ENCODE results near the gene TTLL11.

DNA sequence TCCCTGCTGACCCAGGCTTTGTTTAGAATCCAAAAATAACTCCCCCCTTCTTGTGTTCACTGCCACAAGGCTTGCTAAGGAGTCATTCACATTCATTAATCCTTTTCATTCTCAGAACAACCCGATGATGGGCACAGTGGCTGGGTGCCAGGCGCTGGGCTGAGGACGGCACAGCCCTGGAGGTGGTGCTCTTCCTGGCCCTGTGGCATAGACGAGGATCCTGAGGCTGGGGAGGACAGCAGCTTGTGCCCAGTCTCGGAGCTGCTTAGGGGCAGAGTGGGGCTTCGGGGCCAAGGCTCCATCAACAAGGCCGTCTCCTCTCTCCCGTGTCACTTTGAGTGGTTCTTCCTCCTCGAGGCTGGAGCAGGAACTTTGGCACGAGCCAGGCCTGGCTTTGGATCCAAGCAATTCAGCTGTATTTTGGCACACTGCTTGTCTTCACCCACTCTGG, 166.7 kb downstream of the TTLL11 start:
- TF ChIP-seq POLR2A (IDR thresholded peaks at IDR 0.05; ENCODE audit: low read length): no peak
- no peak for TF ChIP-seq GATA1 (IDR thresholded peaks at IDR 0.05; ENCODE audit: low read depth, low read length)
